Lower leg skin (tissue), 4 donors: ENCODE measurements around the gene TOR4A. TPM values are rescaled to one million over a fixed set of nuclear protein-coding genes. Genes with fewer than 3 reads are reported as not detected.
A peak's percentile ranks its signal among the peaks of the same experiment; 100 is the strongest.

Experiments used
- DNase-seq, 2 donors: peaks; one replicate each; pipeline ENCODE4 v3.0.0-alpha.2; 2019; ENCODE audit warnings: low spot score in 2 of 2
- H3K4me3 ChIP-seq: fragments of 200-600 bp; sonication (generic); 2 replicates; pipeline ENCODE4 v1.5.1; 2017; ENCODE audit warnings: mild to moderate bottlenecking, low read depth; ENCODE audit not compliant: poor library complexity, severe bottlenecking
- CTCF ChIP-seq, 3 donors: fragments of 450-650 bp; IDR thresholded peaks; one replicate each; pipeline ENCODE4 v1.5.1; 2016; ENCODE audit warnings: antibody characterized with exemption in 3 of 3, mild to moderate bottlenecking in 3 of 3, moderate library complexity in 2 of 3
- POLR2A ChIP-seq, 2 donors: fragments of 450-650 bp; IDR thresholded peaks; one replicate each; pipeline ENCODE4 v1.6.1; 2016 to 2017; ENCODE audit warnings: antibody characterized with exemption in 2 of 2, mild to moderate bottlenecking in 1 of 2, moderate library complexity in 1 of 2
- WGBS, 2 donors: methylation state at CpG; one replicate each; pipeline ENCODE4 v1.1.5; 2018; 5-methylcytosine and 5-hydroxymethylcytosine counted together
- intact Hi-C: fragments of 100-400 bp; cut with DNase I; formaldehyde crosslinking; loops from one replicate; pipeline ENCODE4 v1.15.0; 2023; ENCODE audit warnings: low total_unique reads
- total RNA-seq, 4 donors: library from RNA; depleted of rRNA; stranded (reverse); fragments of >200 nt; gene quantifications; one replicate each; pipeline ENCODE4 v1.1.0, GENCODE V29; 2016

TOR4A gene
- total RNA-seq, 4 donors from 2014 or later: 4.9 to 7.4 (median 5.6) TPM

- WGBS, 2 donors: 55 to 66% methylated on average over 16 to 24 of the region's 40 CpGs
- H3K4me3 ChIP-seq: no peak overlapping the region
- intact Hi-C loops: no loop called here
- TF ChIP-seq CTCF (IDR thresholded peaks at IDR 0.05) (no peak), POLR2A (IDR thresholded peaks at IDR 0.05) (no peak)
- DNase-seq: no peak
Observed at GRCh38 chr9:137234055-137234697, 43.4 kb upstream of the TOR4A start.

GRCh38 chr9:137234758-137235423, 42.6 kb upstream of the TOR4A start:
- H3K4me3 ChIP-seq: no peak overlapping the region
- TF ChIP-seq POLR2A (IDR thresholded peaks at IDR 0.05) (no peak), CTCF (IDR thresholded peaks at IDR 0.05) (no peak)
- intact Hi-C loops: no loop called here
- WGBS, 2 donors: 66 to 74% methylated on average over 17 of the region's 18 CpGs
- no peak for DNase-seq

- no peak overlapping the region for H3K4me3 ChIP-seq
- 72 to 75% methylated on average over 18 to 32 of the region's 35 CpGs for WGBS, 2 donors
- intact Hi-C loops: no loop called here
Observed at GRCh38 chr9:137235424-137236237, 41.9 kb upstream of the TOR4A start.

GRCh38 chr9:137236238-137236935, 41.1 kb upstream of the TOR4A start:
- no peak overlapping the region for H3K4me3 ChIP-seq
- DNase-seq: peak; percentile 75 to 95
- WGBS, 2 donors: 22 to 35% methylated on average over 18 to 21 of the region's 31 CpGs
- no peak for TF ChIP-seq POLR2A (IDR thresholded peaks at IDR 0.05)
- TF ChIP-seq CTCF (IDR thresholded peaks at IDR 0.05): peak in 1 of 3 donors; percentile 64
- intact Hi-C loops: no loop called here

More at GRCh38 chr9:137235424-137236237, 41.9 kb upstream of the TOR4A start:
- no peak for DNase-seq
- TF ChIP-seq CTCF (IDR thresholded peaks at IDR 0.05): no peak
- no peak for TF ChIP-seq POLR2A (IDR thresholded peaks at IDR 0.05)

GRCh38 chr9:137236936-137237421, 40.5 kb upstream of the TOR4A start:
- WGBS, 2 donors: 42 to 95% methylated on average over 2 to 11 of the region's 11 CpGs
- DNase-seq: no peak
- TF ChIP-seq CTCF (IDR thresholded peaks at IDR 0.05) (no peak), POLR2A (IDR thresholded peaks at IDR 0.05) (no peak)
- intact Hi-C loops: no loop called here
- H3K4me3 ChIP-seq: no peak overlapping the region
